IMR-90 (cell line): ENCODE results near the gene ANKEF1. TPM values are rescaled to one million over a fixed set of nuclear protein-coding genes. Genes with fewer than 3 reads are reported as not detected.

Source experiments
- ATAC-seq: fragments of 200-7000 bp; cut with Tn5 transposase; 2 replicates; pipeline ENCODE4 v1.9.1; 2020; ENCODE audit warnings: low read depth, mild to moderate bottlenecking, moderate library complexity
- BruUV-seq: library from RNA; stranded (reverse); fragments of 400-500 nt; replicated peaks from 2 replicates; lab custom pipeline; 2021; lab: Mats Ljungman, UMichigan
- CTCF ChIA-PET: fragments of 300-600 bp; formaldehyde crosslinking; extraction: SDS; loops from one replicate; lab custom pipeline; 2021; ENCODE audit warnings: antibody characterized with exemption; lab: Yijun Ruan, JAX
- POLR2A ChIA-PET: fragments of 300-600 bp; sonication (Branson Sonifier 250); formaldehyde crosslinking; loops from one replicate; lab custom pipeline; 2022; ENCODE audit warnings: antibody characterized with exemption; ENCODE audit not compliant: unreplicated experiment; lab: Charles Lee
- DNase-seq: peaks from one replicate; pipeline ENCODE4 v3.0.0; 2013
- H2AFZ ChIP-seq: replicated peaks from 2 replicates; pipeline ENCODE3; 2013; ENCODE audit warnings: low read length, mild to moderate bottlenecking; ENCODE audit not compliant: poor library complexity
- H2AK5ac ChIP-seq: 2 replicates; pipeline ENCODE4 v1.6.1; 2013; ENCODE audit warnings: low read depth, low read length, inconsistent platforms
- H2AK9ac ChIP-seq: replicated peaks from 2 replicates; pipeline ENCODE3; 2013; ENCODE audit warnings: mild to moderate bottlenecking, low read depth, low read length, moderate library complexity; ENCODE audit not compliant: poor library complexity
- H2BK120ac ChIP-seq: 2 replicates; pipeline ENCODE4 v1.6.1; 2013; ENCODE audit warnings: low read depth, low read length, inconsistent platforms
- H2BK15ac ChIP-seq: 3 replicates; pipeline ENCODE4 v1.6.1; 2013; ENCODE audit warnings: low read depth, low read length, inconsistent platforms
- H2BK20ac ChIP-seq: 2 replicates; pipeline ENCODE4 v1.6.1; 2013; ENCODE audit warnings: low read depth, mild to moderate bottlenecking, inconsistent platforms, low read length, moderate library complexity
- H2BK5ac ChIP-seq: 2 replicates; pipeline ENCODE4 v1.6.1; 2013; ENCODE audit warnings: mild to moderate bottlenecking, low read depth, low read length, inconsistent platforms; ENCODE audit not compliant: poor library complexity, severe bottlenecking
- H3K14ac ChIP-seq: replicated peaks from 2 replicates; pipeline ENCODE4 v1.6.1; 2013; ENCODE audit warnings: low read depth, low read length, inconsistent platforms
- H3K18ac ChIP-seq: 2 replicates; pipeline ENCODE4 v1.6.1; 2013; ENCODE audit warnings: low read depth, low read length, control low read depth
- H3K23ac ChIP-seq: 2 replicates; pipeline ENCODE4 v1.6.1; 2013; ENCODE audit warnings: low read depth, low read length, inconsistent platforms
- H3K27ac ChIP-seq: 2 replicates; pipeline ENCODE4 v1.5.1; 2013; ENCODE audit warnings: mild to moderate bottlenecking, control low read depth, low read length; ENCODE audit not compliant: insufficient read depth
- H3K27me3 ChIP-seq: 2 replicates; pipeline ENCODE4 v1.6.1; 2013; ENCODE audit warnings: low read length; ENCODE audit not compliant: control insufficient read depth, insufficient read depth
- H3K36me3 ChIP-seq: 2 replicates; pipeline ENCODE4 v1.6.1; 2013; ENCODE audit warnings: low read length, mixed read lengths; ENCODE audit not compliant: control insufficient read depth, insufficient read depth
- H3K4ac ChIP-seq: 2 replicates; pipeline ENCODE4 v1.6.1; 2013; ENCODE audit warnings: low read depth, low read length, inconsistent platforms
- H3K4me1 ChIP-seq: 2 replicates; pipeline ENCODE4 v1.6.1; 2013; ENCODE audit warnings: low read length, mixed read lengths; ENCODE audit not compliant: control insufficient read depth, insufficient read depth
- H3K4me2 ChIP-seq: 2 replicates; pipeline ENCODE4 v1.6.1; 2013; ENCODE audit warnings: low read depth, mild to moderate bottlenecking, control low read depth, low read length, moderate library complexity
- H3K4me3 ChIP-seq: 2 replicates; pipeline ENCODE4 v1.5.1; 2013; ENCODE audit warnings: low read depth, mild to moderate bottlenecking, control low read depth, low read length, moderate library complexity; ENCODE audit not compliant: insufficient read depth
- H3K56ac ChIP-seq: 2 replicates; pipeline ENCODE4 v1.6.1; 2013; ENCODE audit warnings: low read length, inconsistent platforms; ENCODE audit not compliant: insufficient read depth; ENCODE audit errors: extremely low read depth
- H3K79me1 ChIP-seq, 2 experiments: 2 replicates each; pipeline ENCODE4 v1.6.1; 2013; ENCODE audit warnings: low read length in 2 of 2, inconsistent platforms in 1 of 2, low read depth in 1 of 2
- H3K9ac ChIP-seq: 2 replicates; pipeline ENCODE4 v1.6.1; 2013; ENCODE audit warnings: low read depth, low read length, control low read depth
- H3K9me1 ChIP-seq: 2 replicates; pipeline ENCODE4 v1.6.1; 2013; ENCODE audit warnings: low read length, inconsistent platforms; ENCODE audit not compliant: insufficient read depth
- H3K9me3 ChIP-seq: 2 replicates; pipeline ENCODE4 v1.6.1; 2013; ENCODE audit warnings: low read length; ENCODE audit not compliant: control insufficient read depth, insufficient read depth
- H4K20me1 ChIP-seq: 2 replicates; pipeline ENCODE4 v1.6.1; 2013; ENCODE audit warnings: low read length, inconsistent platforms; ENCODE audit not compliant: insufficient read depth
- H4K5ac ChIP-seq: 2 replicates; pipeline ENCODE4 v1.6.1; 2013; ENCODE audit warnings: mild to moderate bottlenecking, low read depth, low read length, control low read depth
- H4K8ac ChIP-seq, 2 experiments: 2 replicates each; pipeline ENCODE4 v1.6.1; 2013; ENCODE audit warnings: low read depth in 2 of 2, low read length in 2 of 2, control low read depth in 1 of 2, inconsistent platforms in 1 of 2
- H4K91ac ChIP-seq: 2 replicates; pipeline ENCODE4 v1.6.1; 2013; ENCODE audit warnings: low read depth, low read length, inconsistent platforms; ENCODE audit not compliant: insufficient read depth
- CEBPB ChIP-seq: IDR thresholded peaks from 2 replicates; pipeline ENCODE4 v1.6.1; 2012; ENCODE audit warnings: low read depth, low read length, improper control_type of control experiment
- CHD1 ChIP-seq: IDR thresholded peaks from 2 replicates; pipeline ENCODE4 v1.6.1; 2012; ENCODE audit warnings: low read depth, low read length, improper control_type of control experiment
- MAFK ChIP-seq: IDR thresholded peaks from 2 replicates; pipeline ENCODE4 v1.6.1; 2012; ENCODE audit warnings: low read depth, low read length, improper control_type of control experiment
- RAD21 ChIP-seq: IDR thresholded peaks from 2 replicates; pipeline ENCODE4 v1.6.1; 2012; ENCODE audit warnings: low read length, improper control_type of control experiment
- WGBS, 2 experiments: methylation state at CpG; one replicate each; pipeline versions ENCODE4 v1.1.5 to v1.1.7; 2013; ENCODE audit warnings: missing lambda C conversion rate in 2 of 2; ENCODE audit not compliant: insufficient read length in 1 of 2; ENCODE audit errors: extremely low coverage in 2 of 2; 5-methylcytosine and 5-hydroxymethylcytosine counted together
- dilution Hi-C: fragments of 300-500 bp; cut with HindIII; formaldehyde crosslinking; loops from one replicate; pipeline ENCODE4 v1.14.3; 2018; ENCODE audit warnings: low sequenced_read_pairs; ENCODE audit not compliant: unreplicated experiment
- in situ Hi-C: fragments of 300-500 bp; cut with MboI; formaldehyde crosslinking; loops from 3 replicates; pipeline ENCODE4 v1.14.3; 2019; ENCODE audit warnings: low sequenced_read_pairs, inconsistent platforms, mixed read lengths
- intact Hi-C: fragments of 100-400 bp; cut with micrococcal nuclease; formaldehyde crosslinking; loops from 2 replicates; pipeline ENCODE4 v1.10.0; 2022
- polyA plus RNA-seq, 3 experiments: library from polyadenylated mRNA; depleted of rRNA; stranded (reverse); fragments of >200 nt; gene quantifications; 2 replicates each; pipeline ENCODE4 v1.2.3, GENCODE V29; 2012; ENCODE audit warnings: low replicate concordance in 1 of 3
- total RNA-seq: library from RNA; depleted of rRNA; stranded (reverse); fragments of >200 nt; gene quantifications from 2 replicates; pipeline ENCODE4 v1.2.3, GENCODE V29; 2012

ANKEF1 gene
- total and polyA plus RNA-seq, 2 of the 4 experiments (the other 2 are of a cell fraction), result 0.31 to 0.54 TPM

DNA sequence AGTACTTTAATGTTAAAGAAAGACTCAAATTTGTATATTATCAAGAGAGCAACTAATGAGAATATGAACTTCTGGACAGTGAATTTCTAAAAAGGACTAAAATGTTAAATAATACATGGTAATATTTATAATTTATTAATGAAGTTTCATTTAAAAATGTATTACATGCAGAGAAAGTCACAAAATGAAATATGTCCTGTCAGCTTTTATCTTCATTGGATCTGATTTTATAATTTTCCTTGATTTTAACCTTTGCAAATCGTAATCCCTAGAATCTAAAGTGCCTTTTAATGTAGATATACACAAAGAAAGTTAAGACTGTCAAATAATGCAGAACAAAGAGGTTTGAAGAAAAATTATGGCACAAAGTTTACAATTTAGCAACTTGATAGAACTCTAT lies 16.4 kb downstream of the ANKEF1 start:
- CTCF ChIA-PET, result no interaction called here
- Histone ChIP-seq H3K36me3 (no peaks in the 10 kb centered on the region), H3K9me1 (no peaks in the 10 kb centered on the region), H3K14ac (no peak overlapping the region), H3K27me3 (no peaks in the 10 kb centered on the region), H3K9ac (no peak overlapping the region), H4K8ac (no peak overlapping the region), H3K4ac (no peak overlapping the region), H2AK9ac (no peak overlapping the region), H3K9me3 (no peaks in the 10 kb centered on the region), H4K91ac (no peak overlapping the region), H2BK15ac (no peak overlapping the region), H3K4me3 (no peak overlapping the region), H3K23ac (no peak overlapping the region), H3K27ac (no peak overlapping the region), H2BK120ac (no peak overlapping the region), H3K79me1 (no peaks in the 10 kb centered on the region), H3K56ac (no peak overlapping the region), H2AK5ac (no peak overlapping the region), H4K5ac (no peak overlapping the region), H2AFZ (no peak overlapping the region), H2BK20ac (no peak overlapping the region), H2BK5ac (no peak overlapping the region), H3K4me1 (no peaks in the 10 kb centered on the region), H3K4me2 (no peak overlapping the region), H3K18ac (no peak overlapping the region), H4K20me1 (no peaks in the 10 kb centered on the region)
- DNase-seq (no peak), ATAC-seq (no peak)
- POLR2A ChIA-PET, result no interaction called here
- no peak for TF ChIP-seq RAD21
- TF ChIP-seq CEBPB, result no peak
- TF ChIP-seq MAFK, result peak; percentile 78
- TF ChIP-seq CHD1, result no peak
- no CpG with 5 or more reads among the region's 1 CpG for WGBS, 2 experiments
- no TSS peak for BruUV-seq
- intact Hi-C loops (no loop called here), in situ Hi-C loops (no loop called here), dilution Hi-C loops (no loop called here)
